Amniotic epithelial cell (primary cell): ENCODE measurements around the gene VAV2.
"Not testable (repeated sequence)": the region's sequence is repeated elsewhere in the genome, so short reads cannot be mapped to it uniquely, and the experiment has no call there.

Source experiments
- DNase-seq: peaks from one replicate; pipeline ENCODE4 v3.0.0-alpha.2; 2010; ENCODE audit warnings: low read depth

The VAV2 gene

GRCh38 chr9:133915534-133916158 is 76.5 kb downstream of the VAV2 start:
- no peak for DNase-seq

GRCh38 chr9:133914442-133915342 is 77.4 kb downstream of the VAV2 start:
- no peak for DNase-seq

- no peak for DNase-seq
These were observed 78.4 kb downstream of the VAV2 start for GRCh38 chr9:133913571-133914369.

GRCh38 chr9:133910855-133911514 is 81.1 kb downstream of the VAV2 start:
- no peak for DNase-seq

GRCh38 chr9:133906932-133907910 is 84.9 kb downstream of the VAV2 start:
- no peak for DNase-seq

GRCh38 chr9:133906218-133906617 is 85.9 kb downstream of the VAV2 start:
- DNase-seq, result no peak

- DNase-seq, result no peak
These were observed 86.6 kb downstream of the VAV2 start for GRCh38 chr9:133905493-133905892.

- DNase-seq, result no peak
These were observed 87.6 kb downstream of the VAV2 start for GRCh38 chr9:133904346-133905090.

- no peak for DNase-seq
These were observed 90.8 kb downstream of the VAV2 start for GRCh38 chr9:133901184-133901835.

- no peak for DNase-seq
These were observed 94.4 kb downstream of the VAV2 start for GRCh38 chr9:133897675-133898074.

- DNase-seq, result not testable (repeated sequence)
These were observed 96.1 kb downstream of the VAV2 start for GRCh38 chr9:133896007-133896406.

GRCh38 chr9:133895335-133895734 is 96.8 kb downstream of the VAV2 start:
- no peak for DNase-seq

- DNase-seq, result no peak
These were observed 97.5 kb downstream of the VAV2 start for GRCh38 chr9:133894377-133895321.

GRCh38 chr9:133893191-133893994 is 98.7 kb downstream of the VAV2 start:
- no peak for DNase-seq

GRCh38 chr9:133892193-133892920 is 99.8 kb downstream of the VAV2 start:
- no peak for DNase-seq

- DNase-seq, result no peak
These were observed 100.4 kb downstream of the VAV2 start for GRCh38 chr9:133891741-133892140.

GRCh38 chr9:133890583-133890982 is 101.5 kb downstream of the VAV2 start:
- no peak for DNase-seq
